Measurements from ENCODE around the gene HMGN4.
A peak's percentile ranks its signal among the peaks of the same experiment; 100 is the strongest.

The HMGN4 gene

DNA sequence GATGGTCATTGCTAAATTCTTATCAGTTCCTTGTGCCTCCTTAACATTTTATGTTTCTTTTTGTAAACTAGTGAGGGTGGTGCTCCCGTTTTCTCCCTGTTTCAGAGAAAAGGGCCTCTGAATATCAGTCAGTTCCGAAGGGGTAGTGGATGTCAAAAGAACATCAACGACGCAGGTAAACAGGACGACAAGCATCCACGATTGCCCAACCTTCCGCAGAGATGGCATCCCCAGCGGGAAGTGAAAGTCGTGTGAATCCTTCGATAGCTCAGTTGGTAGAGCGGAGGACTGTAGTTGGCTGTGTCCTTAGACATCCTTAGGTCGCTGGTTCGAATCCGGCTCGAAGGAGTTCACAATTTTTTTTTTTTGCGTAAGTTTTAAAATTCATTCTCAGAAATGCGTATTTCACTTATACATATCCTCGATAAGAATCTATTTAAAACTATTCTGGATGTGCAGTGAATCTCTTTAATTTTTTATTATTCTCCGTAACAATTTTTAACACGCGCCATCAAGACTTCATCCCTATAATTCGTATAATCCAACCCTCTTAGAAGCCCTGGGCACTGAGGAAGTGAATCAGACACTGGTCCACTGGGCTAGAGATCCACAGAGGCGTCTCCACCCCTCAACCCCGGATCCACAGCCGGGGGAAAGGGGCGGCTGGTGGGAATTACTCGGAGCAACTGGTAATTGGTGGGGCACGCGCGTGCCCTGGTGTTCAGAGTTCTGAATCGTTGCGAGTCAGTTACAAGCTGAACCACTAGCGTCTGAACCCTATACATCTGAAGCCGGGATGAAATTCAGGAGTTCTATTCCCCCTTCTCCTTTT lies 30.7 kb downstream of the HMGN4 start:
- Histone ChIP-seq H3K36me3 (ENCODE audit: control insufficient read depth, insufficient read depth, low read length) (no peaks in the 10 kb centered on the region), H3K4me1 (ENCODE audit: control insufficient read depth, insufficient read depth, low read length, poor library complexity, severe bottlenecking) (no peaks in the 10 kb centered on the region), H3K4me3 (ENCODE audit: extremely low read depth, insufficient read depth, low read length, poor library complexity, severe bottlenecking) (peak overlapping the region; percentile 59), H3K27ac (ENCODE audit: low read depth, low read length, severe bottlenecking) (no peak overlapping the region), H3K9me3 (ENCODE audit: control insufficient read depth, low read length) (no peaks in the 10 kb centered on the region)
- WGBS, 2 experiments (ENCODE audit: insufficient coverage in 2 of 2): 5 to 6% methylated on average over 18 to 22 of the region's 34 CpGs

DNA sequence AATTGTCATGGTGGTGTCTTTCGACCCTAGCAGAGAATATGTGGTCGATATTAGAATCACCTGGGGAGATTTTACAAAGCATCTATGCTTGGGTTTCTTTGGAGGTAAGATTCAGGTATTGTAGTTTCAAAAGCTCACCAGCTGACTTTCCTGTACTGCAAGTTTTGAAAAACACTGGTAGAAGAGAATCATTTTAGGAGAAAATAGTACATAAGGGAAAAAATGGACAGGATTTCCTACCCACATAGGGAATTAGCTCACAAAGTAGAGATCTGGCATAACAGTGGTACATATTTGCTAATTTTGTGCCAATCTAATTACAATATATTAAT lies 31.2 kb downstream of the HMGN4 start:
- Histone ChIP-seq H3K4me1 (ENCODE audit: control insufficient read depth, insufficient read depth, low read length, poor library complexity, severe bottlenecking) (no peaks in the 10 kb centered on the region), H3K9me3 (ENCODE audit: control insufficient read depth, low read length) (no peaks in the 10 kb centered on the region), H3K36me3 (ENCODE audit: control insufficient read depth, insufficient read depth, low read length) (no peaks in the 10 kb centered on the region), H3K27ac (ENCODE audit: low read depth, low read length, severe bottlenecking) (no peak overlapping the region), H3K4me3 (ENCODE audit: extremely low read depth, insufficient read depth, low read length, poor library complexity, severe bottlenecking) (peak overlapping the region; percentile 59)
- no CpG with 5 or more reads among the region's 2 CpGs for WGBS, 2 experiments (ENCODE audit: insufficient coverage in 2 of 2)

GRCh38 chr6:26570027-26570809 lies 32.1 kb downstream of the HMGN4 start:
- Histone ChIP-seq H3K27ac (ENCODE audit: low read depth, low read length, severe bottlenecking) (no peak overlapping the region), H3K4me3 (ENCODE audit: extremely low read depth, insufficient read depth, low read length, poor library complexity, severe bottlenecking) (no peak overlapping the region), H3K4me1 (ENCODE audit: control insufficient read depth, insufficient read depth, low read length, poor library complexity, severe bottlenecking) (no peaks in the 10 kb centered on the region), H3K9me3 (ENCODE audit: control insufficient read depth, low read length) (no peaks in the 10 kb centered on the region), H3K36me3 (ENCODE audit: control insufficient read depth, insufficient read depth, low read length) (no peaks in the 10 kb centered on the region)
- WGBS, 2 experiments (ENCODE audit: insufficient coverage in 2 of 2): 83 to 91% methylated on average over 8 to 13 of the region's 21 CpGs

- Histone ChIP-seq H3K9me3 (ENCODE audit: control insufficient read depth, low read length) (no peaks in the 10 kb centered on the region), H3K36me3 (ENCODE audit: control insufficient read depth, insufficient read depth, low read length) (no peaks in the 10 kb centered on the region), H3K27ac (ENCODE audit: low read depth, low read length, severe bottlenecking) (peak overlapping the region; percentile 71), H3K4me1 (ENCODE audit: control insufficient read depth, insufficient read depth, low read length, poor library complexity, severe bottlenecking) (no peaks in the 10 kb centered on the region), H3K4me3 (ENCODE audit: extremely low read depth, insufficient read depth, low read length, poor library complexity, severe bottlenecking) (peak overlapping the region; percentile 65)
- 7 to 11% methylated on average over 17 of the region's 24 CpGs for WGBS, 2 experiments (ENCODE audit: insufficient coverage in 2 of 2)
Observed at GRCh38 chr6:26571592-26572296, 33.6 kb downstream of the HMGN4 start.

DNA sequence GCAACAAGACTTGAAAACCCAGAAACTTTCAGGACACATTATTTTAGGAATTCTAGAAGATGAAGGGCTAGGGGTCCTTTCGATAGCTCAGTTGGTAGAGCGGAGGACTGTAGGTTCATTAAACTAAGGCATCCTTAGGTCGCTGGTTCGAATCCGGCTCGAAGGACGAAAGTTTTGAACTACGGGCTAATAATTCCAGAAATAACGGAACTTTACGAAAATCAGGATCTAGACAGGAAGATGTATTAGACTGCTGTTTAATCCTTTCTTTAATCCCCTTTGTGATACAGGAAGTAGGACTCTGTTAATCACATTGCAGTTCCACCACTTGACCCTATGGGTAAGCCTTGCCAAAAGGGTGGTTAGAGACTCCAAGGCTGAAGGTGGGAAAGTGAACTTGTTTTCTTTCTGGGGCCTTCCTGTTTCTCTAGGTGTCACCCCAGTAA lies 37.4 kb downstream of the HMGN4 start:
- Histone ChIP-seq H3K27ac (ENCODE audit: low read depth, low read length, severe bottlenecking) (no peak overlapping the region), H3K36me3 (ENCODE audit: control insufficient read depth, insufficient read depth, low read length) (no peaks in the 10 kb centered on the region), H3K9me3 (ENCODE audit: control insufficient read depth, low read length) (peaks cover 8% of the 10 kb centered on the region), H3K4me1 (ENCODE audit: control insufficient read depth, insufficient read depth, low read length, poor library complexity, severe bottlenecking) (no peaks in the 10 kb centered on the region), H3K4me3 (ENCODE audit: extremely low read depth, insufficient read depth, low read length, poor library complexity, severe bottlenecking) (no peak overlapping the region)
- 28% methylated on average over 8 to 10 of the region's 10 CpGs for WGBS, 2 experiments (ENCODE audit: insufficient coverage in 2 of 2)

GRCh38 chr6:26576407-26576843 lies 38.3 kb downstream of the HMGN4 start:
- Histone ChIP-seq H3K9me3 (ENCODE audit: control insufficient read depth, low read length) (peaks cover 8% of the 10 kb centered on the region), H3K4me3 (ENCODE audit: extremely low read depth, insufficient read depth, low read length, poor library complexity, severe bottlenecking) (peak overlapping the region; percentile 46), H3K36me3 (ENCODE audit: control insufficient read depth, insufficient read depth, low read length) (no peaks in the 10 kb centered on the region), H3K4me1 (ENCODE audit: control insufficient read depth, insufficient read depth, low read length, poor library complexity, severe bottlenecking) (no peaks in the 10 kb centered on the region), H3K27ac (ENCODE audit: low read depth, low read length, severe bottlenecking) (no peak overlapping the region)
- 67 to 94% methylated on average over 4 to 5 of the region's 7 CpGs for WGBS, 2 experiments (ENCODE audit: insufficient coverage in 2 of 2)

DNA sequence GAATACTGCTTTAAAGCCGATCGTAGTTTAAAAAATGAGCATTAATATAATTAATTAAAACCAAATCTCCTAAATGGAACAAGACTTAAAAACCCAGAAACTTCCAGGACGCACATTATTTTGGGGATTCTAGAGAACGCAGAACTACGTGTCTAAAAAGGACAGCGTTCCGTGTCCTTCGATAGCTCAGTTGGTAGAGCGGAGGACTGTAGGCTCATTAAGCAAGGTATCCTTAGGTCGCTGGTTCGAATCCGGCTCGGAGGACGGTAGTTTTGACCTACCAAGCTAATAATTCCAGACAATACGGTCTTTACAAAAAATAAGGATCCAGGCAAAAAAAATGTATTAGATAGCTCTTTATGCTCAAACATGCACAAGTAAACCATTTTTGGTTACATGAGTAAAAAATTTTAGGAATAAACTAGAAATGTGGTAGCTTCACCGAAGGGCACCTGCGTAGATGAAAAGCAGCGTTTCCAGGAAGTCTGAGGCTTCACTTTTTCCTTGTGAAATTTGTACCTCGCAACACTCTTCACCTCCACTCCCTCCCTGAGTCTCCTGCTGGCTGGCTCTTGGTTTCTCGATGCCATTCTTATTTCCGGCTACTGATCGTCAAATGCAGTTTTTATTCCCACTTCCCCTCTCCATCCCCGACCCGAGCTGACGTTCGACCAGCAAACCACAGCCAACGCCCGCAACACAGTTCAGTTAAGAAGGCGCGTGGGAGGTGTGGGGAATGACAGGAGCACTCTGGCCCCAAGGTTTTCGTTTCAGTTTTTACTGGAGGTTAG lies 39.0 kb downstream of the HMGN4 start:
- Histone ChIP-seq H3K36me3 (ENCODE audit: control insufficient read depth, insufficient read depth, low read length) (no peaks in the 10 kb centered on the region), H3K9me3 (ENCODE audit: control insufficient read depth, low read length) (peaks cover 8% of the 10 kb centered on the region), H3K27ac (ENCODE audit: low read depth, low read length, severe bottlenecking) (no peak overlapping the region), H3K4me1 (ENCODE audit: control insufficient read depth, insufficient read depth, low read length, poor library complexity, severe bottlenecking) (no peaks in the 10 kb centered on the region), H3K4me3 (ENCODE audit: extremely low read depth, insufficient read depth, low read length, poor library complexity, severe bottlenecking) (peak overlapping the region; percentile 46)
- 2% methylated on average over 14 to 17 of the region's 31 CpGs for WGBS, 2 experiments (ENCODE audit: insufficient coverage in 2 of 2)

- 12 to 40% methylated on average over 1 to 7 of the region's 17 CpGs for WGBS, 2 experiments (ENCODE audit: insufficient coverage in 2 of 2)
- Histone ChIP-seq H3K9me3 (ENCODE audit: control insufficient read depth, low read length) (peaks cover 8% of the 10 kb centered on the region), H3K36me3 (ENCODE audit: control insufficient read depth, insufficient read depth, low read length) (no peaks in the 10 kb centered on the region), H3K4me1 (ENCODE audit: control insufficient read depth, insufficient read depth, low read length, poor library complexity, severe bottlenecking) (no peaks in the 10 kb centered on the region), H3K4me3 (ENCODE audit: extremely low read depth, insufficient read depth, low read length, poor library complexity, severe bottlenecking) (peak overlapping the region; percentile 46), H3K27ac (ENCODE audit: low read depth, low read length, severe bottlenecking) (no peak overlapping the region)
Observed at GRCh38 chr6:26577720-26578072, 39.5 kb downstream of the HMGN4 start.

DNA sequence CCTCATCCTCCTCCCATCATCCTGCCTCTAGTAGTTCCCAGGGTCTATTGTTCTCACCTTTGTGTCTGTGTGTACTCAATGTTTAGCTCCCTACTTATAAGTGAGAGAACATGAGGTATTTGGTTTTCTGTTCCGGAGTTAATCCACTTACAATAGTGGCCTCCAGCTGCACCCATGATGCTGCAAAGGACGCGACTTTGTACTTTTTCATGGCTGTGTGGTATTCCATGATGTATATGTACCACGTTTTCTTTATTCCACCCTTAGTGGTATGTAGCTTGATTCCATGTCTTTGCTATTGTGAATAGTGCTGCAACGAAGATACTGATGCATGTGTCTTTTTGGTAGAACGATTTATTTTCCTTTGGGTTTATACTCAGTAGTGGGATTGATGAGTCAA lies 40.1 kb downstream of the HMGN4 start:
- peaks cover 8% of the 10 kb centered on the region for H3K9me3 ChIP-seq (ENCODE audit: control insufficient read depth, low read length)
- no peaks in the 10 kb centered on the region for H3K4me1 ChIP-seq (ENCODE audit: control insufficient read depth, insufficient read depth, low read length, poor library complexity, severe bottlenecking)
- 81 to 90% methylated on average over 2 to 5 of the region's 6 CpGs for WGBS, 2 experiments (ENCODE audit: insufficient coverage in 2 of 2)
- H3K36me3 ChIP-seq (ENCODE audit: control insufficient read depth, insufficient read depth, low read length): no peaks in the 10 kb centered on the region
- H3K27ac ChIP-seq (ENCODE audit: low read depth, low read length, severe bottlenecking): no peak overlapping the region
- no peak overlapping the region for H3K4me3 ChIP-seq (ENCODE audit: extremely low read depth, insufficient read depth, low read length, poor library complexity, severe bottlenecking)

GRCh38 chr6:26578741-26579140 lies 40.6 kb downstream of the HMGN4 start:
- H3K4me1 ChIP-seq (ENCODE audit: control insufficient read depth, insufficient read depth, low read length, poor library complexity, severe bottlenecking): no peaks in the 10 kb centered on the region
- H3K36me3 ChIP-seq (ENCODE audit: control insufficient read depth, insufficient read depth, low read length): no peaks in the 10 kb centered on the region
- no CpG with 5 or more reads among the region's 1 CpG for WGBS, 2 experiments (ENCODE audit: insufficient coverage in 2 of 2)
- peaks cover 8% of the 10 kb centered on the region for H3K9me3 ChIP-seq (ENCODE audit: control insufficient read depth, low read length)
- H3K27ac ChIP-seq (ENCODE audit: low read depth, low read length, severe bottlenecking): no peak overlapping the region
- no peak overlapping the region for H3K4me3 ChIP-seq (ENCODE audit: extremely low read depth, insufficient read depth, low read length, poor library complexity, severe bottlenecking)

Data from mesodermal cell (in vitro differentiated cells).